Stimulated activated CD4-positive, alpha-beta T cell treated with anti-CD3 and anti-CD28 coated beads, Interleukin-2, amount 100 ng/mL, for 24 hours (primary cell): ENCODE data around the gene OLFM1.

Experiments used
- DNase-seq, 2 donors: peaks; one replicate each; pipeline ENCODE4 v3.0.0-alpha.2; 2020

OLFM1 gene

DNA sequence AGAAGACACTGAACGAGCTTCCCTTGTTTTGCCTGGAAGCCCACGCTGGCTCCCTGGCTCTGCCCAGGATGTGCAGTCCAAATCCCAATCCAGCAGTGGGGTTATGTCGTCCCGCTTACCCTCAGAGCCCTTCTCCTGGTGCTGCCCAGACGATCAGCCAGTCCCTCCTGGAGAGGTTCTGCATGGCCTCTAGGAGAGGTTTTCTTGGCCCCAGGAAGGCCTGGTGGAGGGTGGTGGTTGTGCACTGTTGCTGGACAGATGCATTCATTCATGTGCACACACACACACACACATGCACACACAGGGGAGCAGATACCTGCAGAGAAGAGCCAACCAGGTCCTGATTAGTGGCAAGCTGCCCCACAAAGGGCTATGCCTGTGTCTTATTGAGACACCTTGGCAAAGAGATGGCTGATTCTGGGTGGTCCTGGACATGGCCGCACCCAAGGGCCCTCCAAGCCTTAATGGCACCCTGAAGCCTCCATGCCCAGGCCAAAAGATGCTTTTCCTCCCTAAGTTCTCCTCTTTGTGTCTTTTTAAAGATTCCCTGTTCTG lies 10.5 kb upstream of the OLFM1 start:
- DNase-seq, result no peak

DNA sequence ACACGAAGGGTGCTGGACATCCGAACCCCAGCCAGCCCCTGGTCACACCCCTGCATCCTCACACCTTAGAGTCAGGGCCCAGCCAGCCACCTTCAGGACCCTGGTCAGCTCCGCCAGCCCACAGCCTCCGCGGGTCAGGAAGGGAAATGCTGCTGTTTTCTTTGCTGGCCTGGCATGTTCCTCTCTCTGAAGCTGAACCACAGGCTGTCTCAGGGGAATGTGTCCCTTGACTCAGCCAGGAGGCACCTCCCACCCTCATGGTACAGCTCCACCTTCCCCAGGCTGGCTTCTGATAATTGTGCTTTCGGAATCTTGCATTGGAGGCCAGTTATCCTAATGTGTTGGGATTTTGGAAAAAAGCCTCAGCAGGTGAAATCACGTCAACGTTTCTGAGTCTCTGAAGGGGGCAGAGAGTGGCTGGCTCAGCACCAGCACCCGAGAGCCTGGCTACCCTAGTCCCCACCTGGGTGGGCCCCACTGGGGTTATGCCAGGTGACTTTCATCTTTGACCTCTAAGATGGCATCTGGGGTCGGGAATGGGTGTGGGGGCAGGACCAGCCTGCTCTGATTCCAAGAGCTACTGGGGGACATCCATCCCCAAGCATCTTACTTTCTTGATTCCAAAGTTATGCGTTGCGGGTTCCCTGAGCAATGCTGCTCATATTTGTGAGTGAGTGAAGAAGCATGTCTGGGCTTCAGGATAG lies 9.8 kb upstream of the OLFM1 start:
- DNase-seq, result no peak

DNA sequence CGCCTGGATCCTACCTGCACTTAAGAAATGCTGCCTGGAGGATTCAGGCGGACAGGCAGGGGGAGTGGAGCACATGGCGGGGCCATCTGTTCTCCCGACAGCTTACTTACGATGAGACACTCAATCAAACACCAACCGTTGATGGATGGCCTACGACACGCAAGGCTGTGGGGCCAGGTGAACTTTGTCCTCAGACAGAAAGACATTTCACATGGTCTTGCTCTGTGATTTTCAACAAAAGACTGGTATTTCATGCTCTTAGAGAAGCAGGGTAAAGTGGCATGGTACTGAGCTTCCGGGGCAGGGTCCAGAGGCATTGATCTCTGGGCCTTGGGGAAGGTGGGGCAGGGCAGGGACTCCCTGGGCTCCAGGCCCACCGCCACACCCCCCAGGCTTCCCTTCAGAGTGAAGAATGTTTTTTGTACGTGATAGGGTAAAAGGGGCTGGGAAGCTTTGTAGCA lies 9.1 kb upstream of the OLFM1 start:
- no peak for DNase-seq

DNA sequence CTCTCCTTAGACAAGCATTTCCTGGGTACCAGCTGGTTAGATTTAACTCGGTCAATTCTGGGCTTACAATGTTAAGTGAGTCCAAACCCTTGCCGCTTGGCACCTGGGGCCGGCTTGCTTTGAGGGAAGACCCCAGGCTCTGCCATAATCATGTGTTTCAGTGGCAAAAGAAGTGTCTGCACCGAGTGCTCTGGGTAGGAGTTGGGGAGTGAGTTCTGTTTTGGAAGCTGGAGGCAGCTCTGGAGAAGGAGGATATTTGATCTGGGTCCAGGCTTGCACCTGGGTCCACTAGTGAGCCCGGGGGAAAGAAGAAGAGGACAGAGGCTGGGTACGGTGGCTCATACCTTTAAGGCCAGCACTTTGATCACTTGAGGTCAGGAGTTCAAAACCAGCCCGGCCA lies 8.4 kb upstream of the OLFM1 start:
- no peak for DNase-seq

DNA sequence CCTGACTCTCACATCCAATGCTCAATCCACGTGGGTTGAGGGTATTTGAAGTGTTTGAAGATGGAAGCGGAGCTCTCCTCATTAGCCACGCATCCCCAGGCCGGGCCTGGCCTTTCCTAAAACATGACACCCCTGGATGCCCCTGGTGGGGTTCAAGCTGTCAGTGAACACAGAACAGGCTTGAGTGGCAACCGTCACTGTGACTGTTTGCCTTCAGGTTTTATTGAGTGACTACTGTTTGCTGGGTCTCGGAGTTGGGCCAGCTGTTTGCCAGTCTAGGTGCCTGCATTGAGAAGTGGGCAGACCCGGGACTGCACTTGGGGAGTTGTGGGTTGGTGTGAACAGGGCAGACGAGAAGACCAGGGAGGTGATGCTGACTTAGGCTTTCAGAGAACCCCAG lies 7.8 kb upstream of the OLFM1 start:
- no peak for DNase-seq

DNA sequence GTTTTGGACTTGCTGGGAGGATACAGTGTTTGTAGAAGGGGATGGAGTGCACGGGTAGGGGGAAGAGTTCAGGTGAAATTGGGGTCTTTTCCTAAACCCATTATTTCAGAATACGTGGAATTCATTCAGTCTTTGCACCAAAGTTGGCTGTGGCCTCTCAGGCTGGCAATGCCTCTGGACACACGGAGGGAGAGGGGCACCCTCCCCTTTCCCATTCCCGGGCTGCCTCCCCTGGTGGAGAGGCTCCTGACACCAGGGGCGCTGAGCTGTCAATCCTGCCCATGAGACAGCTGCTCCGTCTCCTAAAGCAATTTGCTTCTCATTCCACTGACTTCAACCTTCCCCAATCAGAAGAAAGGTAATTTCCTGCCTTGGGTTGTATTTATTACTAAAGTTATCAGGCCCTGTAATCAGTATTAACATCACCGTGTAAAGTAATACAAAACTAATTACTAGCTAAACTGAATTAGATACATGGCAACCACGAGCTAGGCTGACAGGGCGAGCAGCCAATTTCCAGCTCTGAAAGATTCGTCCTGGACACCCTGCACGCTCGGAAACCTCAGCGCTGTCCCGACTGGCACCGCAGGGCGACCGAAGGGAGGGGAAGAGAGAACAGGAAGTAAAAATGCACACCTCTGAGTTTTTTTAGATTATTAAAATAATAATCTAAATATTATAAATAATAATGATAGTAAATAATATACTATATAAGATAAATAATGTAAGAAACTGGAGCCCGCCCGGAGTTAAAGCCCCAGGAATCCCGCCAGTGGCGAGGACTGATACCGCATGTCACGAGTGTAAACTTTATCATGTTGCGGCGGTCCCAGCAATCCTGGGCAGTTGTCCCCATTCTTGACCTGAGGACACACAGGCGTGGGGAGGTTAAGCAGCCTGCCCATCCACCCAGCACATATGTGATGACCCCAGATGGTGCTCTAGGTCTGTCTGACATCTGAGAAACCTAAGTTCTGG lies 6.9 kb upstream of the OLFM1 start:
- DNase-seq, result no peak

DNA sequence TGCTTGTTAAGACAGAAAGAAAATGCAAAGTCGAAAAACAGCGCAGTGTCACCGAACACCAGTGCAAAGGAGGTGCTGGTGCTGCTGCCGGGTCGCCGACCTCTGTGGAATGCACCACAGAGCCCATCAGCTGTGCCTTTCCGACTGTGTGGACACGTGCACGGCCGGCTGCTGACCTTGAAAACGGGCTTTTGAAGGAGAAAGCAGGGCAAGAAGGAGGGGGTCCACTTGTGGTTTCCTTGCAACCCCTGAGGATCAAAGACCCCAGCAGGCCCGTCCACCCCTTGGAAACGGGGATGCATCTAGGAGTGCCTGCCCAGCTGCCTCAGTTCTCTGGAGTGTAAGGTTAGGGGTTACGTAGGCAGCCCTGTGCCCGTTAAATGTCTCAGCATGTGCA lies 6.2 kb upstream of the OLFM1 start:
- DNase-seq, result no peak

DNA sequence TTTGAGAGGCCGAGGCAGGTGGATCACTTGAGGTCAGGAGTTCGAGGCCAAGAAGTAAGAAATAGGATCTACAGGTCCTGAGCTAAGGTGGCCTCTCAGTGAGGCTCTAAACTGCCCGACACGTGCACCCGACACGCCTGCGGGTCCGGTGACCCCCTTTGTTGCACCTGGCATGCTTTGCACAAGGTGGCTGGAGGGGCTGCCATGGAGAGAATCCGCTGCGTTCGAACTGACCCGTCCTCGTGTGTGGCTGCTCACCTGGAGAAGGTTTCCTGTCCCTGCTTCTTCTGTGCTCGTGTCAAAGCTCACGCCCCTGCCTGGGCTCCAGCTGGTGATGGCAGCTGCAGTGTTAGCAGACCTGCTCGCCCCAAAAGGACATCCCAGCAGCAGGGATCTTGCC lies 5.7 kb upstream of the OLFM1 start:
- no peak for DNase-seq

DNA sequence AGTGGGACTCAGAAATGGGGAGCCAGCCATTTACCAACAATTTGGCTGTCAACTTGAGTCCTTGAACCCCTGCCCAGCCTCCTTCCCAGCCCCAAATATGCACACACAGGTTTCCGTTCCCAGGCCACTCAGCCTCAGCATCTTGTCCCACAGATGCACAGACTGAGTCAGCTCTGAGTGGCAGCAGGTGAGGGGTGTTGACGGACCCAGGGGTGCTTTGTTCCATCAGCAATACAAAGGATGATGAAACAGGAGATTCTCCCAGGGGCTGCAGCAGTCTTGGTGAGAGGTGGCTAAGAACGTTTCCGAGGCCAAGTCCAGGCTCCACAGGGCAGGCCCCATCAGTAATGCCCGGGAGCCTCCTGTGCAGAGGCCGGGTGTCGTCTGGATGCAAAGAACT lies 4.9 kb upstream of the OLFM1 start:
- no peak for DNase-seq

DNA sequence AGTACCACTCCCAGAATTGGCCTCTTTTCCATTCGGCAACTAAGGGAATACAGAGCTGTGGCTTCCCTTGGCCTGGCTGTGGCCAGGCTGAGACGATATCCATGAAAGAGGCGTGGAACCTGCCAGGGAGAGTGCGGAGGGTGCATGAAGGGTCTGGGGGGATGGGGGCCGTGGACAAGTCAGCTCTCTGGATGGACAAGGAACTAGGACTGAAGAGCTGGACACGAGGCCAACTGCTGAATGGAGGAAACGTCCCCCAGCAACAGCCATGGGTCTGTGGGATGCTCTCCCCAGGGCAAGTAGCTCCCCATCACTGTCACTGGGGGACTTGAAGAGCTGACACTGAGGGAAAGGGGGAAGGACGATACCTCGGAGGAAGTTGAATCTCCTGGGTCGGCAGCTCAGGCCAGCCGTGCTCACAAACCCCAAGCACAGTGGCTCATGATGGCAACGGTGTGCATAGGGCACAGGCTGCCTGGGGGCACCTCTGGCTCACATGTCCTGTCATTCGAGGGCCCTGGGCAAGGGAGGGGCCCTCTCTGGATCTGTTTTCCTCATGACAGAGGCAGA lies 4.1 kb upstream of the OLFM1 start:
- DNase-seq, result no peak

DNA sequence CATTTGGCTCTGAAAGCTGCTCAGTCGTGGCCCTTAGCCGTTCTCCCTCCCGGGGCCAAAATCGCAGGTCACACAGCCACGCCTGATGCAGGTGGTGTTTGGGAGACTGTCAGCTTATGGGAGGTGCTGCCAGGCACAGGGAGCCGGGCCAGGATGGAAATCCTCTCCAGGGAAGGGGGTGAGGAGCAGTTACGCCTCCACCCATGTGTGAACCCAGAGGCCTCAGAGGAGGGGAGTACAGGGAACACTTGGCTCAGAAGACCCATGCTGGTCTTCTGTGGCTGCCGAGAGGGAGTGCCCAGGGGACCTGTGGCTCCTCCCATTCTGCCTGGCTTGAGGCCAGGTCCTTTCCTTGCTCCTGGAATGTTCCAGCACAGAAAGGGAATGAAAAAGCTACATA lies 3.6 kb upstream of the OLFM1 start:
- DNase-seq, result no peak

DNA sequence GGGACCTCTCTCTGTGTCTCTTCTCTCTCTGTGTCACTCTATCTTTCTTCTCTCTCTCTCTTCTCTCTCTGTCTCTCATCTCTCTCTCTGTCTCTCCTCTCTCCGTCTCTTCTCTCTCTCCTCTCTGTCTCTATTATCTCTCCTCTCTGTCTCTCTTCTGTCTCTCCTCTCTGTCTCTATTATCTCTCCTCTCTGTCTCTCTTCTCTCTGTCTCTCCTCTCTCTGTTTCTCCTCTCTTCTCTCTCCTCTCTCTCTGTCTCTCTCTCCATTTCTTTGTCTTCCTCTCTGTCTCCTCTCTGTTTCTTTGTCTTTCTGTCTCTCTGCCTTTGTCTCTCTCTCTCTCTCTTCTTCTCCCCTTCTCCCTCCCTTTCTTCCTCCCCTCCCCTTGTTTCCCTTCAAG lies 3.2 kb upstream of the OLFM1 start:
- no peak for DNase-seq

DNA sequence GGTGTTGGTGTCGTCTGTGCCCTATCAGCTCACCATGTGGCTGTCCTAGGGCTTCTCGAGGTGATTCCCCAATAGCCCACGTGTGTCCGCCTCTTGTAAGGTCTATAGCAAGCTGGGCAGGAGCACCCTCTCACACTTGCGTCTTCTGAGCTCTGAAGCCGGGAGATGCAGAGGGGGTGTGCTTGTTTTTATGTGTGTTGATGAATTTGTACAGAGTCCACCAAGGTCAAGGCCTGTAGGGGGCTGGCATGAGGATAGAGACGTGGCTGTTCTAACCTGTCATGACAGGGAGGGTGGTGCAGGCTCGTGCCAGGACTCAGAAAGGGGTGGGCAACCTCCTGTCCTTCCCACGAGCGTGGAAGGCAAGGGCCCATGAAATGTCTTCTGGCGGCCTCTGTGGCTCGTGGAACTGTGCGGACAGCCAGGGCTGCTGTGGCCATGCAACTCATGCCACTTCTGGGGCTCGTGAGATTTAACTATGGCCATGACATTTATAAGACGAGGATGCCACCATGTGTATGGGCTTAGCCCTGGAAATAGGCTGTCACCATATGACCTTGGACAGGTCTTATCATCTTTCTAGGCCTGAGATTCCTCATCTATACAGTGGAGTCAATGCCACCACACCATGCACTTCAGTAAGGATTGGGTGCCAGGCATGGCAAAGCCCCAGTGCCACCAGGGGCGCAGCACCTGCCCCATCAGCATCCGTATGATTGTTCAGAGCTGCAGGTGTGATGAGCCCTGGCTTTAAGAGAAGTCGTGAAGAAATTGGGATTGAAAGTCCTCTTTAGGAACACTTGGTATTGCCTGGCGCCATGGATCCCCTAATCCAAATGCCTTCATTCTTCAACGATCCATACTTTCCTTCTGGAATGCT lies 2.3 kb upstream of the OLFM1 start:
- no peak for DNase-seq

DNA sequence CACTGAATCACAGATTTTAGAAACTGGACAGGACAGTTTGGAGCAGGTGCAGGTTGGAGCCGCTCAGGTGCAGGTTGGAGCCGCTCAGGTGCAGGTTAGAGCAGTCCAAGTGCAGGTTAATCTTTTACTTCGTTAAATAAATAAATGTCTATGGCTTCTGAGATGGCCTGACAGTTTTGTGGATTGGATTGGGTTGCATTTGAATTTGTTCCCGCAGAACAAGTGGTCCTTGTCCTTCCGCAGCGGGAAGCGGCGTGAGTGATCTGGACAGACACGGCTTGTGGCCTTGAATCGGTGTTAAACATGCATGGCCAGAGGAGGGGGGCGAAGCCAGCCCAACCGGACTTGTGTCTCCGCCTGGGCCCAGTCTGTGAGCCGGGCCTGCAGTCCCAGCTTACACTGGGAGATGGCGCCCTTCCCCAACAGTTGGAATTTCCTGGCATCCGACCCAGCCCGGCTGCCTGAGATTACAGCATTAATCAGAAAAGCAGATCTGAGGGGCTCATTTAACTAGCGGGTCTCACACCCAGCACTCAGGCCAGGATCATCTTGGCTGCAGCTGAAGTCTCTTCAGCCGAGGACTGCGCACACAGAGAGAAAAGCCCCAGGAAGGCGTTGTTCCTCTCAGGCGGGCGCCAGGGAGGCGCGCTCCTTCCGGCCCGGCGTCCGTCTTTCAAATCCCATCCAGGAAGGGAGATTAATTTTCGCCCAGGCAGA lies 1.5 kb upstream of the OLFM1 start:
- peak; percentile 32 to 70 for DNase-seq

DNA sequence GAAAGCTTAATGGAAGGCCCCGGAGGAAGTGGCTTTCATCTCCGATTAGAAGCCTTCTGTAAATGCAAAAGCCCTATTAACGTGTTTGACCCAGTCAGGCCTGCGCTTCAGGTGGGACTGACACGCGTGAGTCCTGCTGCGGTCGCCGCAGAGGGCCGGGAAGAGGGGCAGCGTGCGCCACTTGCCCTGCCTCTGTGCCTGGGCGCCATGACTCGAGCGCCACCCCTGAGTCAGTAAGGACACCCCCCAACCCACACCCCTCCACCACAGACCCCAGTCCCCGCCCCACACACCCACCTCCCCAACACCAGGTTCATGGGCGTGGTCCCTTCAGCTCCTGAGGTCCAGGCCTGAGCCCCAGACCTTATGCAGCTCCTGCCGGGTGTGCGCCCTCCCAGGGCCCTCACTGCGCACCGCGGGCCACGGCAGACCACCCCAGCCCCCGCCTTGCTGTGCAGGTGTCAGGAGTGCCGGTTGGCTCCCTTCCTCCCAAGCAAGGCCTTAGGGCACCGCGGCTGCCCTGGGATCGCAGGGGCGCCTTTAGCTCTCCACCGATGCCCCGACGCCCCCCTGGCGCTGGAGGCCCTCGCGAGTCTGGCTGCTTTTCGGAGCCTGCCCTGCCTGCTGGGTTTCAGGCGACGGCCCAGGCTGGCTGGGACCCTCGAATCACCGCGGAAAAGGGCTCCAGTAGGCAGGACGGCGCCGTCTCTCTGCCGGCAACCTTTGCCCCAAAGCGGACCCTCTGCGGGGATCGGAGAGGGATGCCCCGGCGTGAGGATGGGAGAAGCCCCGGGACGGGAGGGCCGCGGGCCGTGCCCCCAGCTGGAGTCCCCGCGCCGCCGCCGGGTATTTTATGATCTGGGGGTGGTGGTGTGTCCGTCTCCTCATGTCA lies 625 bp upstream of the OLFM1 start:
- no peak for DNase-seq

DNA sequence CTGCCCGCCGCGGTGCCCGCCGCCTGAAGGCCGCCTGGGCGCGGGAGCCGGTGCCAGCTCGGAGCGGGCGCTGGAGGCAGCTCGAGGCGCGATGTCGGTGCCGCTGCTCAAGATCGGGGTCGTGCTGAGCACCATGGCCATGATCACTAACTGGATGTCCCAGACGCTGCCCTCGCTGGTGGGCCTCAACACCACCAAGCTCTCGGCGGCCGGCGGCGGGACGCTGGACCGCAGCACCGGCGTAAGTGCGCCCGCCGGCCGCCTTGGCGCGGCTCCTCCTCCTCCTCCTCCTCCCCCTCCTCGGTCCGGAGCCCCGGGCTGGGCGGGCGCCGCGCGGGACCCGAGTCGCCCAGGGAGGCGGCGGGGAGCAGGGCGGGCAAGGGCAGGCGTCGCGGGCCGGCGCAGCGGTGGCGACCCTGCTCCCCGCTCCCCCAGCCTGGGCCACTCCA lies 455 bp downstream of the OLFM1 start:
- DNase-seq, result no peak

DNA sequence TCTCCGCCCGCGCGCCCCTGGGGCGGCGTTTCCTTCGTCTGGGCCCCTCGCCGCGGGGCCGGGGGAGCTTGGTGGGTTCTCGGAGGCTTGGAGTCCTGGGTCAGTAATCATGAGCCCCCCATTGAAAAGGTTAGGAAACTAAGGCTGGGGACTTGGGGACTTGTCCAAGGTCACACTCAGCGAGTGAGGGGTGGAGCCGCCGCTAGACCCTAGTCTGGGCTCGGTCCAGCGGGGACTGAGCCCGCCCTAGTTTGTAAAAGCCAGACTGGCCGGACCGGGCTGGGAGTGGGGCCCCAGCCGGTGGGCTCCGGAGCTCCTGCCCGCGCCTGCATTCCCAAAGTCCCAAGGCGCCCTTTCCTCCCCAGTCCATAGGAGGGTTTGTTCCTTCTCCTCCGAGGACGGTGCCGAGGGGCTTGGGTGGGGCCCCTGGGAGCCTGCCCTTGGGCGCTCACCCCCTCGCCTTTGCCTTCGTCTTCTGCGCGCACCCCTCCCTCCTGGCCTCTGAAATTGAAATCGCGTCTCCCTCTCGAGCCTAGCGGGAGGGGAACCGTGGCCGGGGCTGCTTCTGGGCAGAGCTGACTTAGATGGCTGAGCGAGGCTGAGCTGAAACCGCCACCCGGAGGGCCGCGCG lies 995 bp downstream of the OLFM1 start:
- DNase-seq, result no peak

DNA sequence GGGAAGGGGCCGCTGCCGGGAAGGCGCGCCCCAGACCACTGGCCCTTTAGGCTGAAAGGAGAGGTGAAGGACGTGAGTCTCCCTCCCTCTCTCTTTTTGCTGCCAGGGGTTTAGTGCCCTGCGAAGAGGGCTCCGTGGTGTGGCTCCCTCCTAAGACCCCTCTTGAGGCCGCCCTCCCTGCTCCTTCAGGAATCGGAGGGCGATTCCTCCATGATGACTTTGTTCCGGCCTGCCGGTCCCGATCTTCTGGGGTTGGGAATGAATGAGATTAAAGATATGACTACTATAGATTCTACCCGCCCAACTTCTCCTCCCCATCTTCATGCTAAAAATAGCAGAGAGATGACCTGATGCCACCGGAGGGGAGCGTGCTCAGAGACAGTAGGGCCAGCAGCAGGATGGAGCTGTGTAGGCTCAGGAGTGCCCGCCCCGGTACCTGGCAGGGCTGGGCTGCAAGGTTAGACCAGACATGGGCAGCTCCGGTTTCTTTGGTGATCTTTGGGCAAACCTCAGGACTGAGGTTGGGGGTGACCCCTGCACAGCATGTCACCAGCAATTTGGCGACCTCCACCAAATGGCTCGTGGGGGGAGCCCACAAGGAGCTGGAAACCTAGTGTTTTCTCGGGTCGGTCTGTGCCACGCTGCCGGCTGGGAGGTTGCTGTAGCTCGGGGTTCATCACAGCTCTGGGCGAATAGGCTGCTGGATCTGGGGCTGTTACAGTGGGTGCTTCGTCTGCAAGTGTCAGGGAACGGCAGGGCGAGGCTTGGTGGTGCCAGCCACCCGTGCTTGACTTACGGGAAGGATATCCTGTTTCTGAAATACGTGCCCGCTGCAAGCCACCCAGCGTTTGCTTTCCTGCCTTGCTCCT lies 1.7 kb downstream of the OLFM1 start:
- no peak for DNase-seq

DNA sequence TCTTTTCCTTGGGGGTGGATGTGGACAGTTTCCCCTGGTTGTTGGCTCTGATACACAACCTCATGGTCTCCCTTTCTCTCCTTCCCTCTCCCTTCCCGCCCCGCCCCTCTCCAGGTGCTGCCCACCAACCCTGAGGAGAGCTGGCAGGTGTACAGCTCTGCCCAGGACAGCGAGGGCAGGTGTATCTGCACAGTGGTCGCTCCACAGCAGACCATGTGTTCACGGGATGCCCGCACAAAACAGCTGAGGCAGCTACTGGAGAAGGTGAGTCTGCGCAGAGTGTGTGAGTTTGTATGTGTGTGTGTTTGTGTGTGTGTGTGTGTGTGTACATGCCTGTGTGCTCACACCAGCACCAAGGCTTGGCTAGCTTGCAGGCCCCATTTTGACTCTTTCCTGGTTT lies 2.6 kb downstream of the OLFM1 start:
- DNase-seq, result no peak
